C4-2B (cell line): ENCODE measurements around the gene TSHR.

Experiments
- H3K27ac ChIP-seq: fragments of 450-650 bp; 2 replicates; pipeline ENCODE4 v1.5.1; 2017
- CTCF ChIP-seq: fragments of 450-650 bp; conservative IDR thresholded peaks from 2 replicates; pipeline ENCODE4 v1.5.1; 2017; ENCODE audit warnings: mild to moderate bottlenecking
- ZFX ChIP-seq: fragments of 450-650 bp; IDR thresholded peaks from 2 replicates; pipeline ENCODE4 v1.6.1; 2017

Gene TSHR

GRCh38 chr14:81148635-81149034 is 193.2 kb downstream of the TSHR start:
- no peak overlapping the region for H3K27ac ChIP-seq
- TF ChIP-seq ZFX (no peak), CTCF (no peak)

- TF ChIP-seq CTCF, result no peak
- TF ChIP-seq ZFX, result no peak
- H3K27ac ChIP-seq, result no peak overlapping the region
These were observed 197.8 kb downstream of the TSHR start for GRCh38 chr14:81153187-81153586.

- TF ChIP-seq ZFX, result no peak
- TF ChIP-seq CTCF, result no peak
- no peak overlapping the region for H3K27ac ChIP-seq
These were observed 202.0 kb downstream of the TSHR start for GRCh38 chr14:81157431-81157830.

GRCh38 chr14:81161088-81161487 is 205.7 kb downstream of the TSHR start:
- TF ChIP-seq ZFX (no peak), CTCF (no peak)
- no peak overlapping the region for H3K27ac ChIP-seq

GRCh38 chr14:81161749-81162148 is 206.3 kb downstream of the TSHR start:
- TF ChIP-seq ZFX (no peak), CTCF (no peak)
- H3K27ac ChIP-seq, result no peak overlapping the region

GRCh38 chr14:81162941-81163340 is 207.5 kb downstream of the TSHR start:
- TF ChIP-seq ZFX (no peak), CTCF (no peak)
- H3K27ac ChIP-seq, result no peak overlapping the region

- H3K27ac ChIP-seq, result no peak overlapping the region
- peak; percentile 82 for TF ChIP-seq CTCF
- TF ChIP-seq ZFX, result no peak
These were observed 208.8 kb downstream of the TSHR start for GRCh38 chr14:81164167-81164774.
